Measurements from ENCODE around the gene SLCO2A1.

The SLCO2A1 gene

GRCh38 chr3:134061401-134061800 is 31.7 kb upstream of the SLCO2A1 start:
- no peak overlapping the region for H3K4me3 ChIP-seq (ENCODE audit: low read depth, low read length)
- no peaks in the 10 kb centered on the region for H3K36me3 ChIP-seq (ENCODE audit: control insufficient read depth in 2 of 2, insufficient read depth in 1 of 2, low read length in 2 of 2)
- no peaks in the 10 kb centered on the region for H3K9me3 ChIP-seq (ENCODE audit: control insufficient read depth, insufficient read depth, low read depth, low read length)
- H3K27ac ChIP-seq (ENCODE audit: extremely low read depth, low read depth, low read length), result no peak overlapping the region
- ChIA-PET CTCF (interaction anchor here (1.2 to 2.4 kb wide), 2 partner anchors 131 to 398 kb away, joined by 3 to 9 read pairs; no protein-coding TSS in a partner anchor), POLR2A (no interaction called here)
- TF ChIP-seq ZBTB21 (tag by site-specific recombination; IDR thresholded peaks at IDR 0.05) (no peak), ZNF354C (tag by site-specific recombination; IDR thresholded peaks at IDR 0.05; ENCODE audit: borderline replicate concordance, low read depth) (no peak), ZNF221 (tag by site-specific recombination; IDR thresholded peaks at IDR 0.05; ENCODE audit: borderline replicate concordance) (no peak), ZNF280D (tag by site-specific recombination; IDR thresholded peaks at IDR 0.05) (no peak), ZNF18 (tag by site-specific recombination; IDR thresholded peaks at IDR 0.05) (no peak), ZSCAN4 (tag by site-specific recombination; IDR thresholded peaks at IDR 0.05) (no peak), ZNF391 (tag by site-specific recombination; IDR thresholded peaks at IDR 0.05; ENCODE audit: borderline replicate concordance, low read depth) (no peak), YY2 (tag by site-specific recombination; IDR thresholded peaks at IDR 0.05) (no peak), KLF17 (tag by site-specific recombination; IDR thresholded peaks at IDR 0.05) (no peak), ZNF202 (tag by site-specific recombination; IDR thresholded peaks at IDR 0.05; ENCODE audit: borderline replicate concordance) (no peak), SCRT1 (tag by site-specific recombination; IDR thresholded peaks at IDR 0.05; ENCODE audit: borderline replicate concordance) (no peak), ZNF26 (tag by site-specific recombination; IDR thresholded peaks at IDR 0.05) (no peak), ZNF426 (tag by site-specific recombination; IDR thresholded peaks at IDR 0.05) (no peak), ZNF366 (tag by site-specific recombination; conservative IDR thresholded peaks at IDR 0.05) (no peak), ZNF843 (tag by site-specific recombination; IDR thresholded peaks at IDR 0.05) (no peak)
- H3K4me1 ChIP-seq (ENCODE audit: control insufficient read depth, insufficient read depth, low read length), result no peaks in the 10 kb centered on the region
